HG03457 (cell line): ENCODE data around the gene METAP2.

ENCODE experiments used
- ATAC-seq: cut with Tn5 transposase; IDR thresholded peaks from one replicate; pipeline ENCODE4 v1.9.1; 2021; ENCODE audit warnings: moderate number of reproducible peaks; ENCODE audit not compliant: unreplicated experiment

The METAP2 gene

GRCh38 chr12:95548539-95549391 is 74.8 kb downstream of the METAP2 start:
- ATAC-seq: no peak

- no peak for ATAC-seq
Observed at GRCh38 chr12:95549392-95550084, 75.6 kb downstream of the METAP2 start.

- no peak for ATAC-seq
Observed at GRCh38 chr12:95551305-95551704, 77.4 kb downstream of the METAP2 start, which contains the start of gene USP44. Gene USP44, minus strand, starts transcription at chr12:95551476. Its CDS starts 17,220 bp downstream, at chr12:95534256.

GRCh38 chr12:95551913-95552516 is 78.1 kb downstream of the METAP2 start:
- ATAC-seq: no peak

GRCh38 chr12:95553197-95553943 is 79.4 kb downstream of the METAP2 start:
- no peak for ATAC-seq

GRCh38 chr12:95554532-95555071 is 80.7 kb downstream of the METAP2 start:
- ATAC-seq: no peak

- ATAC-seq: no peak
Observed at GRCh38 chr12:95557625-95558024, 83.7 kb downstream of the METAP2 start.
